Ovary (tissue), 3 donors: ENCODE measurements around the gene AUTS2.

Experiments
- CTCF ChIP-seq, 3 donors: fragments of 450-650 bp in 2 of 3; fragments of 200-600 bp in 1 of 3; IDR thresholded peaks; one replicate each; pipeline versions ENCODE4 v1.5.1 to v1.8.0; 2016 to 2022; ENCODE audit warnings: antibody characterized with exemption in 3 of 3, mild to moderate bottlenecking in 1 of 3
- EP300 ChIP-seq: sonication (generic); formaldehyde crosslinking; IDR thresholded peaks from one replicate; pipeline ENCODE4 v1.6.1; 2017; ENCODE audit warnings: antibody characterized with exemption
- POLR2A ChIP-seq: fragments of 450-650 bp; IDR thresholded peaks from one replicate; pipeline ENCODE4 v1.6.1; 2017; ENCODE audit warnings: antibody characterized with exemption, mild to moderate bottlenecking, moderate library complexity
- donor health status: DM: no; HTN: no; CAD: no.

- TF ChIP-seq CTCF (IDR thresholded peaks at IDR 0.05) (no peak), POLR2A (no peak), EP300 (no peak)
Measured at GRCh38 chr7:70479153-70480021, 881.1 kb downstream of the AUTS2 start.
